ENCODE results near the gene EPS8L3.
"Not testable (repeated sequence)": the region's sequence is repeated elsewhere in the genome, so short reads cannot be mapped to it uniquely, and the experiment has no call there.

Gene EPS8L3

GRCh38 chr1:109780982-109781381 lies 17.3 kb upstream of the EPS8L3 start:
- DNase-seq (ENCODE audit: low spot score), result no peak

- DNase-seq (ENCODE audit: low spot score), result no peak
These were observed 14.4 kb upstream of the EPS8L3 start for GRCh38 chr1:109777980-109778625.

- no peak for DNase-seq (ENCODE audit: low spot score)
These were observed 13.7 kb upstream of the EPS8L3 start for GRCh38 chr1:109777436-109777835.

GRCh38 chr1:109776911-109777310 lies 13.2 kb upstream of the EPS8L3 start:
- peak; percentile 89 for DNase-seq (ENCODE audit: low spot score)

- DNase-seq (ENCODE audit: low spot score), result no peak
These were observed 12.6 kb upstream of the EPS8L3 start for GRCh38 chr1:109776206-109776835.

- no peak for DNase-seq (ENCODE audit: low spot score)
These were observed 11.7 kb upstream of the EPS8L3 start for GRCh38 chr1:109775398-109775797.

GRCh38 chr1:109773900-109774485 lies 10.3 kb upstream of the EPS8L3 start:
- DNase-seq (ENCODE audit: low spot score), result no peak

GRCh38 chr1:109773203-109773899 lies 9.6 kb upstream of the EPS8L3 start:
- peak; percentile 81 for DNase-seq (ENCODE audit: low spot score)

GRCh38 chr1:109772658-109773202 lies 9.0 kb upstream of the EPS8L3 start:
- DNase-seq (ENCODE audit: low spot score), result no peak

- no peak for DNase-seq (ENCODE audit: low spot score)
These were observed 8.3 kb upstream of the EPS8L3 start for GRCh38 chr1:109771712-109772657.

GRCh38 chr1:109770331-109771095 lies 6.8 kb upstream of the EPS8L3 start:
- no peak for DNase-seq (ENCODE audit: low spot score)

- DNase-seq (ENCODE audit: low spot score), result no peak
These were observed 5.8 kb upstream of the EPS8L3 start for GRCh38 chr1:109769330-109770078.

GRCh38 chr1:109768820-109769219 lies 5.1 kb upstream of the EPS8L3 start:
- DNase-seq (ENCODE audit: low spot score), result no peak

- DNase-seq (ENCODE audit: low spot score), result no peak
These were observed 4.6 kb upstream of the EPS8L3 start for GRCh38 chr1:109768335-109768650.

- no peak for DNase-seq (ENCODE audit: low spot score)
These were observed 4.1 kb upstream of the EPS8L3 start for GRCh38 chr1:109767637-109768334.

GRCh38 chr1:109766991-109767636 lies 3.4 kb upstream of the EPS8L3 start:
- DNase-seq (ENCODE audit: low spot score), result not testable (repeated sequence)

- DNase-seq (ENCODE audit: low spot score), result no peak
These were observed 2.3 kb upstream of the EPS8L3 start for GRCh38 chr1:109765896-109766615.

- DNase-seq (ENCODE audit: low spot score), result no peak
These were observed 1.7 kb upstream of the EPS8L3 start for GRCh38 chr1:109765483-109765815.

Data from ecto neural progenitor cell (in vitro differentiated cells).